Stimulated activated CD8-positive, alpha-beta memory T cell treated with anti-CD3 and anti-CD28 coated beads, Interleukin-4, amount 100 ng/mL, for 48 hours (primary cell): Measurements from ENCODE around the gene RAB11FIP3.
"Not testable (repeated sequence)": the region's sequence is repeated elsewhere in the genome, so short reads cannot be mapped to it uniquely, and the experiment has no call there.

Source experiments
- DNase-seq: peaks from one replicate; pipeline ENCODE4 v3.0.0-alpha.2; 2020

RAB11FIP3 gene

DNA sequence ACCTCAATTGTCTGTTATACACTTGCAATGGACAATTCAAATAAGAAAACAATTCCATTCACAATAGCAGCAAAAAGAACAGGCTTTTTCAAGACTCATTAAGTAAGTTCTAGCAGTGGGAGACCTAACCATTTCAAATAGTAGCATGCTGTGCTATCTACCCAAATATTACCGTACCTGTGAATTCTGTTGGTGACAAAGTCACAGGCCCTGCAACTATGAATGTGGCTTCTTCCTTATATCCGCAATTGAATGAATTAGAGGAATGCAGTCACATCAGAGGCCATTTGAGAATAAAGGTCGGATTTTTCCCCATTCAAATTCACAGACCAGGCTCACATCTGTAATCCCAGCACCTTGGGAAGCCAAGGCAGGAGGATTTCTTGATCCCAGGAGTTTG is 29.2 kb upstream of the RAB11FIP3 start:
- no peak for DNase-seq

- no peak for DNase-seq
Observed at GRCh38 chr16:396605-397004, 28.8 kb upstream of the RAB11FIP3 start.

- DNase-seq: no peak
Observed at GRCh38 chr16:397135-397661, 28.3 kb upstream of the RAB11FIP3 start, which contains the start of gene NME4. TSS of gene NME4 (plus strand) at chr16:397199. CDS start at chr16:397223, 24 bp downstream.

- DNase-seq: peak; percentile 43
Observed at GRCh38 chr16:397736-398332, 27.6 kb upstream of the RAB11FIP3 start.

GRCh38 chr16:398561-399339 is 26.7 kb upstream of the RAB11FIP3 start:
- no peak for DNase-seq

- no peak for DNase-seq
Observed at GRCh38 chr16:399340-400019, 26.0 kb upstream of the RAB11FIP3 start.

GRCh38 chr16:400061-400591 is 25.3 kb upstream of the RAB11FIP3 start:
- no peak for DNase-seq

GRCh38 chr16:401468-402348 is 23.7 kb upstream of the RAB11FIP3 start, which contains the start of gene DECR2:
TSS of gene DECR2 (plus strand) at chr16:401885. CDS start at chr16:401964, 79 bp downstream.
- peak; percentile 99 for DNase-seq

GRCh38 chr16:404971-405486 is 20.4 kb upstream of the RAB11FIP3 start:
- DNase-seq: no peak

DNA sequence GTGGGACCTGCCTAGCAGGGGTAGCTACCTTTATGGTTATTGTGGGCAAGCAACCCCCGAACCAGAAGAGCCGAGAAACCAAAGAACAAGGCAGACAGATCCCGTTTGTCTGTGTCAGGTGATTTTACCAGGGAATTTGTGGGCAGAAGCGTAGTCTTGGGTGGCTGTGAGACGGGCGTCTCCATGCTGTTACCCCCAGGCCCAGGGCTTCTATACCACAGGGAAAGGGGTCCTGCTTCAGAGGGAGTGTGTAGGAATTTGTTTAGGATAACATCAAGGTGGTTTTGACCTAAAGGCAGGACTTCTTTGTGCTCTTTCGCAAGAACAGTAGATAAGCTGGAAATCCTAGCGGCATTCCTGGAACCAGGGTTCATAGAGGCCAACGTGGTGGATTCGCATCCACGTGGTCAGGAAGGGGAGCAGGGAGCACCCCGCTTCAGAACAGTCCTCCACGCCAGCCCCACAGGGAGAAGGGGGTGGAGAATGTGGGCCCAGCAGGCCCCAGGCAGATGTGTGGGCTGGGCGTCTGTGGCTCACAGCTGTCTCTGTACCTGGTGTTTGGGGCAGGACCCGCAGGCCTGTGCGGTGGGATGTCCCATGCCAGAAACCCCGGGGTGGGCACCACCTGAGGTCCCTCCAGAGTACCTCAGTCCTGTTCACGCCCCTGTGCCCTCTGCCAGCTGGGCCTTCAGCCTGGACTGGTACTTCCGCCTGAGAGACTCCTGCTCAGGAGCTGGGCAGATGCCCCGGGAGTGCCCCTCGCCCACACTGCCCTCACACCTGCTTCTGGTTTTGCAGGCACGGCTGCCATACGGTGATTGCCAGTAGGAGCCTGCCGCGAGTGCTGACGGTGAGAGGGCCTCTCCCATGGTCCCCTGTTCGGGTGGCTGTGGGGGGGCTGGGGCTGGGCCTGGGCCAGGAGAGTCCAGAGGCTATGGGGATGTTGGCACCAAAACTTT is 19.6 kb upstream of the RAB11FIP3 start:
- DNase-seq: no peak

GRCh38 chr16:407253-407652 is 18.2 kb upstream of the RAB11FIP3 start:
- DNase-seq: no peak

GRCh38 chr16:410516-411178 is 14.8 kb upstream of the RAB11FIP3 start:
- no peak for DNase-seq

GRCh38 chr16:411576-412265 is 13.7 kb upstream of the RAB11FIP3 start:
- no peak for DNase-seq

- DNase-seq: no peak
Observed at GRCh38 chr16:414395-415169, 10.9 kb upstream of the RAB11FIP3 start.

GRCh38 chr16:415170-415498 is 10.3 kb upstream of the RAB11FIP3 start:
- not testable (repeated sequence) for DNase-seq

GRCh38 chr16:422179-422578 is 3.3 kb upstream of the RAB11FIP3 start:
- not testable (repeated sequence) for DNase-seq

DNA sequence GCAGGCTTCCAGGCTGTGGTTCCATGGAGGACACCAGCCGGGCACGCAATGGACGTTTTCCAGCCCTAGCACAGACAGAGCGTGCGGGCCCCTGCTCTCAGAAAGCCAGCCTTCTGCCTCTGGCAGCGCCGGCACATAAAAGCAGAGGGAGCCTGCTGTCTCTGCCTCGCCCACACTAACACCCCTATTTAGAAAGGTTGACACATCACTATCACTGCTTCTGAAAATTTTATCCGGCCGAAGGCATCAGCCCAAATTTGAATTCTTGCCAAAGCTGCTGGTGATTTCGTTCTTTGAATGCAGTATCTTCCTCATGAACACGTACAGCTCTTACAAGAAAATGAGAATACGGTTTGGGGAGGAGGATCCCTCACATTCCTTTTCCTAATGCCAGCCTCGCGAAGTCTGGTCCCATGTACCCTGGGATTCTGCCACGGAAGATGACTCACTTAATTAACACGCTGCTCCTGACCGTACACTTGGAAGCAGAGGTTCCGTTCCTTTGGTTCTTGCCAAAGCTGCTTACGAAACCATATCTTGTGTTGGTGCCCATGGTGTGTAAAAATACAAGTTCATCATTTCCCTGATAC is 1.3 kb upstream of the RAB11FIP3 start:
- no peak for DNase-seq

DNA sequence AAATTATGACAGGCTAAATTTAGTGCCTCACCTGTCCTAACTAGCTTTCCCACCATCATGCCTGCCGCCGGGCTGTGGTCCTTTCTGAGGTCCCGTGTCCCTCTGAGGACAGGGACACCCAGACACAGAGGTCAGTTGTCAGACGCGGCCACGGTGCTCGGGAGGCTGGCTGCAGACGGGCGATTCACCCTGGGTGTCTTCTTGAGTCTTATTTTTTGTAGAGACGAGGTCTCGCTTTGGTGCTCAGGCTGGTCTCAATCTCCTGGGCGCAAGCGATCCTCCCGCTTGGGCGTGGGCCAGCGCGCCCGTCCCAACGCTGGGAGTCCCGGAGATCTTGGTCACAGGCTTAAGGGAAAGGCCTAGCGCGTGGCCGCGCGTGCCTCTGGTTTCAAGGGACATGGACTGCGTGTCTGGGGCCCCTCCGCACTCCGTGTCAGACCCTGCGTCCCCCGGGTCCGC is 797 bp upstream of the RAB11FIP3 start:
- no peak for DNase-seq
